GM21381 (cell line): Measurements from ENCODE around the gene POU2F1.

Experiments used
- ATAC-seq: cut with Tn5 transposase; IDR thresholded peaks from one replicate; pipeline ENCODE4 v1.9.1; 2021; ENCODE audit warnings: mild to moderate bottlenecking, moderate library complexity; ENCODE audit not compliant: unreplicated experiment

Gene POU2F1

GRCh38 chr1:167270349-167271092 lies 49.8 kb downstream of the POU2F1 start:
- ATAC-seq, result no peak

GRCh38 chr1:167272369-167272957 lies 51.8 kb downstream of the POU2F1 start:
- no peak for ATAC-seq

GRCh38 chr1:167273027-167273800 lies 52.5 kb downstream of the POU2F1 start:
- no peak for ATAC-seq

GRCh38 chr1:167274061-167274460 lies 53.4 kb downstream of the POU2F1 start:
- no peak for ATAC-seq

- ATAC-seq, result peak; percentile 96
Measured at GRCh38 chr1:167276969-167277368, 56.3 kb downstream of the POU2F1 start.

- ATAC-seq, result no peak
Measured at GRCh38 chr1:167278497-167278896, 57.8 kb downstream of the POU2F1 start.

- ATAC-seq, result no peak
Measured at GRCh38 chr1:167280912-167281311, 60.2 kb downstream of the POU2F1 start.

- no peak for ATAC-seq
Measured at GRCh38 chr1:167288390-167289074, 67.8 kb downstream of the POU2F1 start.

- no peak for ATAC-seq
Measured at GRCh38 chr1:167289075-167289442, 68.4 kb downstream of the POU2F1 start.

GRCh38 chr1:167289966-167290365 lies 69.3 kb downstream of the POU2F1 start:
- no peak for ATAC-seq

- no peak for ATAC-seq
Measured at GRCh38 chr1:167291539-167292185, 71.0 kb downstream of the POU2F1 start.

- ATAC-seq, result no peak
Measured at GRCh38 chr1:167292216-167292615, 71.5 kb downstream of the POU2F1 start.

GRCh38 chr1:167293057-167293456 lies 72.4 kb downstream of the POU2F1 start:
- no peak for ATAC-seq

- no peak for ATAC-seq
Measured at GRCh38 chr1:167294528-167294927, 73.8 kb downstream of the POU2F1 start.

GRCh38 chr1:167297222-167298214 lies 76.8 kb downstream of the POU2F1 start:
- ATAC-seq, result no peak

- no peak for ATAC-seq
Measured at GRCh38 chr1:167298325-167298724, 77.6 kb downstream of the POU2F1 start.

- no peak for ATAC-seq
Measured at GRCh38 chr1:167301355-167301754, 80.7 kb downstream of the POU2F1 start.

- no peak for ATAC-seq
Measured at GRCh38 chr1:167304165-167304564, 83.5 kb downstream of the POU2F1 start.

GRCh38 chr1:167305059-167305705 lies 84.5 kb downstream of the POU2F1 start:
- ATAC-seq, result no peak
